Stomach (tissue), 4 donors: Measurements from ENCODE around the gene KCNK5.

Experiments used
- POLR2A ChIP-seq, 4 donors: fragments of 450-650 bp; IDR thresholded peaks; one replicate each; pipeline ENCODE4 v1.6.1; 2016; ENCODE audit warnings: antibody characterized with exemption in 4 of 4, control low read depth in 2 of 4, mild to moderate bottlenecking in 1 of 4, moderate library complexity in 1 of 4
- TF ChIP-seq, protein P1 (sequence below), 7 experiments: fragments of 450-650 bp in 4 of 7; fragments of 200-600 bp in 3 of 7; sonication (generic) in 3 of 7; IDR thresholded peaks; one replicate each; pipeline ENCODE4 v1.5.1; 2016 to 2019; ENCODE audit warnings: antibody characterized with exemption in 7 of 7, control low read depth in 2 of 7, mild to moderate bottlenecking in 1 of 7

DNA sequence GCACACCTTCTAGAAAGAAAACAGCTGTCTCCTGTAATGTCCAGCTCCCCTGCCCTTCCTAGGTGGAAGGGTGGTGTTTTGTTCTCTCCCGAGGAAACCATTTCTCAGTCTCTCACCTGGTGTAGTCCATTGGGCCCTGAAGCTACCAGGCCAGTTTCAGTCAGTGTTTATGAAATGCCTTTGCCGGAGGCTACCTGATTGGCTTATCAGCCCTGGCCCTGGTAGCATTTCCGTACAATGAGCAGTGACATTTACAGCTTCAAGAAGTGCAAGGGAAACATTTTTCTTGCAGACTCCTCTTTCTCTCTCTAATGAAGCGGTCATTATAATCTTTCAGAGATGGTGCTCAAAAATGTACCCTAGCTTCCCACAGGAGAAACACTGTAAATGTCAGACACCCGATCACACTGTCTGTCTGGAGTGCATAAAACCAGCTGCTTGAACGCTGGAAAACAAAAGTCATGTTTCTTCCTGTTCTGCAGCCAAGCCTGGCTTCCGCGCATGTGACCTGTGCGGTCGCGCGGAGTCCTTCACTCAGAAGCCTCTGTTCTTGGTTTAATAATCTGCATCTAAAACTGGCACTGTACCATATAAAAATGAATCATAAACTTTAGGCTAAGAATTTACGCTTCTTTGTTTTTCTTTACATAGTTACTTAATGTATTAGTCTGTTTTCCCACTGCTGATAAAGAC is 85.9 kb downstream of the KCNK5 start:
- TF ChIP-seq, protein P1, sequence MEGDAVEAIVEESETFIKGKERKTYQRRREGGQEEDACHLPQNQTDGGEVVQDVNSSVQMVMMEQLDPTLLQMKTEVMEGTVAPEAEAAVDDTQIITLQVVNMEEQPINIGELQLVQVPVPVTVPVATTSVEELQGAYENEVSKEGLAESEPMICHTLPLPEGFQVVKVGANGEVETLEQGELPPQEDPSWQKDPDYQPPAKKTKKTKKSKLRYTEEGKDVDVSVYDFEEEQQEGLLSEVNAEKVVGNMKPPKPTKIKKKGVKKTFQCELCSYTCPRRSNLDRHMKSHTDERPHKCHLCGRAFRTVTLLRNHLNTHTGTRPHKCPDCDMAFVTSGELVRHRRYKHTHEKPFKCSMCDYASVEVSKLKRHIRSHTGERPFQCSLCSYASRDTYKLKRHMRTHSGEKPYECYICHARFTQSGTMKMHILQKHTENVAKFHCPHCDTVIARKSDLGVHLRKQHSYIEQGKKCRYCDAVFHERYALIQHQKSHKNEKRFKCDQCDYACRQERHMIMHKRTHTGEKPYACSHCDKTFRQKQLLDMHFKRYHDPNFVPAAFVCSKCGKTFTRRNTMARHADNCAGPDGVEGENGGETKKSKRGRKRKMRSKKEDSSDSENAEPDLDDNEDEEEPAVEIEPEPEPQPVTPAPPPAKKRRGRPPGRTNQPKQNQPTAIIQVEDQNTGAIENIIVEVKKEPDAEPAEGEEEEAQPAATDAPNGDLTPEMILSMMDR (IDR thresholded peaks at IDR 0.05) = no peak
- TF ChIP-seq POLR2A (IDR thresholded peaks at IDR 0.05) = no peak
